Mesodermal cell (in vitro differentiated cells): Measurements from ENCODE around the gene NUBPL.
A peak's percentile ranks its signal among the peaks of the same experiment; 100 is the strongest.

ENCODE experiments used
- H3K27ac ChIP-seq: 2 replicates; pipeline ENCODE4 v1.7.0; 2013; ENCODE audit warnings: mild to moderate bottlenecking, low read depth, low read length, moderate library complexity; ENCODE audit not compliant: severe bottlenecking
- H3K36me3 ChIP-seq: 2 replicates; pipeline ENCODE4 v1.7.1; 2013; ENCODE audit warnings: mild to moderate bottlenecking, low read length, moderate library complexity; ENCODE audit not compliant: control insufficient read depth, insufficient read depth
- H3K4me1 ChIP-seq: one replicate; pipeline ENCODE4 v1.7.1; 2013; ENCODE audit warnings: mild to moderate bottlenecking, low read length; ENCODE audit not compliant: insufficient read depth, control insufficient read depth, poor library complexity, severe bottlenecking
- H3K4me3 ChIP-seq: 2 replicates; pipeline ENCODE4 v1.7.0; 2013; ENCODE audit warnings: low read length, control low read depth, mild to moderate bottlenecking; ENCODE audit not compliant: insufficient read depth, poor library complexity, severe bottlenecking; ENCODE audit errors: extremely low read depth
- H3K9me3 ChIP-seq: 2 replicates; pipeline ENCODE4 v1.7.1; 2013; ENCODE audit warnings: mild to moderate bottlenecking, low read length, moderate library complexity; ENCODE audit not compliant: control insufficient read depth
- WGBS, 2 experiments: methylation state at CpG; one replicate each; pipeline ENCODE4 v1.1.5; 2013; ENCODE audit warnings: missing lambda C conversion rate in 2 of 2; ENCODE audit not compliant: insufficient coverage in 2 of 2; 5-methylcytosine and 5-hydroxymethylcytosine counted together

Gene NUBPL

GRCh38 chr14:31549817-31550216 lies 11.4 kb upstream of the NUBPL start:
- Histone ChIP-seq H3K36me3 (no peaks in the 10 kb centered on the region), H3K4me3 (no peak overlapping the region), H3K9me3 (no peaks in the 10 kb centered on the region), H3K4me1 (no peaks in the 10 kb centered on the region), H3K27ac (no peak overlapping the region)
- 60 to 64% methylated on average over 1 of the region's 2 CpGs for WGBS, 2 experiments

GRCh38 chr14:31550589-31550988 lies 10.6 kb upstream of the NUBPL start:
- Histone ChIP-seq H3K4me1 (no peaks in the 10 kb centered on the region), H3K4me3 (no peak overlapping the region), H3K9me3 (no peaks in the 10 kb centered on the region), H3K36me3 (no peaks in the 10 kb centered on the region), H3K27ac (no peak overlapping the region)
- WGBS, 2 experiments, result 100% methylated on average over 1 of the region's 2 CpGs; no CpG with 5 or more reads in 1 of the 2 experiments

GRCh38 chr14:31556191-31556590 lies 5.0 kb upstream of the NUBPL start:
- Histone ChIP-seq H3K27ac (no peak overlapping the region), H3K36me3 (no peaks in the 10 kb centered on the region), H3K4me3 (no peak overlapping the region), H3K9me3 (no peaks in the 10 kb centered on the region), H3K4me1 (no peaks in the 10 kb centered on the region)
- 78% methylated on average over 1 of the region's 2 CpGs; no CpG with 5 or more reads in 1 of the 2 experiments for WGBS, 2 experiments

GRCh38 chr14:31559939-31560338 lies 1.3 kb upstream of the NUBPL start:
- H3K27ac ChIP-seq, result no peak overlapping the region
- H3K4me3 ChIP-seq, result no peak overlapping the region
- 90 to 96% methylated on average over 9 to 20 of the region's 21 CpGs for WGBS, 2 experiments
- no peaks in the 10 kb centered on the region for H3K4me1 ChIP-seq
- H3K36me3 ChIP-seq, result no peaks in the 10 kb centered on the region
- no peaks in the 10 kb centered on the region for H3K9me3 ChIP-seq

GRCh38 chr14:31560759-31561154 lies 447 bp upstream of the NUBPL start:
- Histone ChIP-seq H3K27ac (peak overlapping the region; percentile 82), H3K36me3 (no peaks in the 10 kb centered on the region), H3K9me3 (no peaks in the 10 kb centered on the region), H3K4me1 (no peaks in the 10 kb centered on the region), H3K4me3 (peak overlapping the region; percentile 68)
- 74 to 100% methylated on average over 2 to 4 of the region's 7 CpGs for WGBS, 2 experiments

- no peak overlapping the region for H3K4me3 ChIP-seq
- 100% methylated on average over 1 of the region's 2 CpGs for WGBS, 2 experiments
- H3K36me3 ChIP-seq, result no peaks in the 10 kb centered on the region
- H3K27ac ChIP-seq, result no peak overlapping the region
- H3K9me3 ChIP-seq, result no peaks in the 10 kb centered on the region
- peaks cover 6% of the 10 kb centered on the region for H3K4me1 ChIP-seq
Observed at GRCh38 chr14:31564194-31564593, 3.0 kb downstream of the NUBPL start.

- WGBS, 2 experiments, result 85 to 89% methylated on average over 1 of the region's 1 CpG
- no peaks in the 10 kb centered on the region for H3K9me3 ChIP-seq
- H3K36me3 ChIP-seq, result no peaks in the 10 kb centered on the region
- H3K27ac ChIP-seq, result no peak overlapping the region
- H3K4me3 ChIP-seq, result no peak overlapping the region
- peaks cover 6% of the 10 kb centered on the region for H3K4me1 ChIP-seq
Observed at GRCh38 chr14:31566456-31566855, 5.3 kb downstream of the NUBPL start.

GRCh38 chr14:31567655-31568054 lies 6.5 kb downstream of the NUBPL start:
- no peak overlapping the region for H3K4me3 ChIP-seq
- H3K9me3 ChIP-seq, result no peaks in the 10 kb centered on the region
- no peak overlapping the region for H3K27ac ChIP-seq
- no peaks in the 10 kb centered on the region for H3K36me3 ChIP-seq
- WGBS, 2 experiments, result 80% methylated on average over 1 of the region's 2 CpGs; no CpG with 5 or more reads in 1 of the 2 experiments
- peaks cover 6% of the 10 kb centered on the region for H3K4me1 ChIP-seq

GRCh38 chr14:31568161-31568560 lies 7.0 kb downstream of the NUBPL start:
- H3K4me3 ChIP-seq, result no peak overlapping the region
- H3K36me3 ChIP-seq, result no peaks in the 10 kb centered on the region
- H3K4me1 ChIP-seq, result peaks cover 6% of the 10 kb centered on the region
- no peaks in the 10 kb centered on the region for H3K9me3 ChIP-seq
- WGBS, 2 experiments, result 80 to 100% methylated on average over 1 of the region's 5 CpGs
- H3K27ac ChIP-seq, result no peak overlapping the region

GRCh38 chr14:31568671-31569070 lies 7.5 kb downstream of the NUBPL start:
- Histone ChIP-seq H3K4me1 (peaks cover 6% of the 10 kb centered on the region), H3K4me3 (no peak overlapping the region), H3K27ac (no peak overlapping the region), H3K36me3 (no peaks in the 10 kb centered on the region), H3K9me3 (no peaks in the 10 kb centered on the region)
- WGBS, 2 experiments, result no CpG with 5 or more reads among the region's 1 CpG

GRCh38 chr14:31572955-31573354 lies 11.8 kb downstream of the NUBPL start:
- Histone ChIP-seq H3K9me3 (no peaks in the 10 kb centered on the region), H3K36me3 (no peaks in the 10 kb centered on the region), H3K4me1 (peaks cover 4% of the 10 kb centered on the region), H3K4me3 (no peak overlapping the region), H3K27ac (no peak overlapping the region)
- no CpG with 5 or more reads among the region's 2 CpGs for WGBS, 2 experiments
